DND-41 (cell line): ENCODE data around the gene PLK5.

ENCODE experiments used
- ATAC-seq: fragments of 200-7000 bp; cut with Tn5 transposase; 3 replicates; pipeline ENCODE4 v1.9.1; 2021; ENCODE audit warnings: low read depth; ENCODE audit not compliant: insufficient read depth
- DNase-seq: peaks from one replicate; pipeline ENCODE4 v3.0.0-alpha.2; 2020
- H2AFZ ChIP-seq: 2 replicates; pipeline ENCODE4 v1.6.0; 2012; ENCODE audit warnings: low read depth, low read length
- H3K27ac ChIP-seq: 2 replicates; pipeline ENCODE4 v1.5.1; 2012; ENCODE audit warnings: low read length, inconsistent platforms
- H3K27me3 ChIP-seq: fragments of 200-600 bp; sonication (generic); 2 replicates; pipeline ENCODE4 v1.6.0; 2012; ENCODE audit warnings: low read length, mild to moderate bottlenecking, inconsistent platforms; ENCODE audit not compliant: insufficient read depth, poor library complexity
- H3K36me3 ChIP-seq: 2 replicates; pipeline ENCODE4 v1.5.1; 2012; ENCODE audit warnings: low read length, inconsistent platforms; ENCODE audit not compliant: insufficient read depth
- H3K4me1 ChIP-seq: 2 replicates; pipeline ENCODE4 v1.5.1; 2012; ENCODE audit warnings: mild to moderate bottlenecking, low read length; ENCODE audit not compliant: insufficient read depth
- H3K4me2 ChIP-seq: 2 replicates; pipeline ENCODE4 v1.6.0; 2012; ENCODE audit warnings: mild to moderate bottlenecking, moderate library complexity, low read length, inconsistent platforms; ENCODE audit not compliant: insufficient read depth
- H3K4me3 ChIP-seq, 2 experiments: fragments of 200-600 bp in 1 of 2; shearing (Covaris generic) in 1 of 2; 2 replicates each; pipeline ENCODE4 v1.5.1; 2012 to 2016; ENCODE audit warnings: inconsistent platforms in 2 of 2, low read length in 2 of 2, mild to moderate bottlenecking in 2 of 2, low read depth in 1 of 2, moderate library complexity in 1 of 2
- H3K79me2 ChIP-seq: 2 replicates; pipeline ENCODE4 v1.6.0; 2012; ENCODE audit warnings: low read length, inconsistent platforms; ENCODE audit not compliant: insufficient read depth
- H3K9ac ChIP-seq: 2 replicates; pipeline ENCODE4 v1.6.0; 2012; ENCODE audit warnings: low read depth, mild to moderate bottlenecking, inconsistent platforms, low read length, moderate library complexity
- H3K9me3 ChIP-seq: 2 replicates; pipeline ENCODE4 v1.5.1; 2012; ENCODE audit warnings: low read length, moderate library complexity, mild to moderate bottlenecking, inconsistent platforms; ENCODE audit not compliant: insufficient read depth, severe bottlenecking
- H4K20me1 ChIP-seq: 2 replicates; pipeline ENCODE4 v1.6.0; 2012; ENCODE audit warnings: low read length; ENCODE audit not compliant: insufficient read depth
- CTCF ChIP-seq: IDR thresholded peaks from 2 replicates; pipeline ENCODE4 v1.5.1; 2012; ENCODE audit warnings: borderline replicate concordance, low read length, moderate library complexity, mild to moderate bottlenecking; ENCODE audit not compliant: poor library complexity, severe bottlenecking; ENCODE audit errors: extremely low read depth
- EZH2 ChIP-seq: IDR thresholded peaks from 3 replicates; pipeline ENCODE4 v1.6.1; 2012; ENCODE audit warnings: borderline replicate concordance, low read depth, mild to moderate bottlenecking, moderate library complexity, low read length, inconsistent platforms; ENCODE audit not compliant: severe bottlenecking

PLK5 gene

GRCh38 chr19:1482361-1483130 is 41.3 kb upstream of the PLK5 start:
- Histone ChIP-seq H2AFZ (no peak overlapping the region), H3K9ac (no peak overlapping the region), H3K4me2 (no peak overlapping the region), H3K27me3 (no peaks in the 10 kb centered on the region), H3K27ac (no peak overlapping the region), H3K36me3 (peaks cover under 1% of the 10 kb centered on the region; the same call in 1 of the 2 replicates), H3K4me3 (no peak overlapping the region), H3K9me3 (no peaks in the 10 kb centered on the region), H3K4me1 (peaks cover 17% of the 10 kb centered on the region), H3K79me2 (peaks cover 15% of the 10 kb centered on the region), H4K20me1 (peaks cover 8% of the 10 kb centered on the region)
- DNase-seq (no peak), ATAC-seq (no peak)
- no peak for TF ChIP-seq CTCF
- no peak for TF ChIP-seq EZH2

GRCh38 chr19:1483131-1483978 is 40.5 kb upstream of the PLK5 start:
- Histone ChIP-seq H3K9ac (no peak overlapping the region), H4K20me1 (peaks cover 3% of the 10 kb centered on the region; the same call in 1 of the 2 replicates), H3K4me2 (no peak overlapping the region), H3K79me2 (peaks cover 7% of the 10 kb centered on the region), H3K4me1 (peaks cover 9% of the 10 kb centered on the region), H3K4me3 (no peak overlapping the region), H3K36me3 (no peaks in the 10 kb centered on the region; the same call in 1 of the 2 replicates), H3K27ac (no peak overlapping the region), H3K9me3 (no peaks in the 10 kb centered on the region), H3K27me3 (no peaks in the 10 kb centered on the region), H2AFZ (no peak overlapping the region)
- TF ChIP-seq EZH2 (no peak), CTCF (no peak)
- DNase-seq (no peak), ATAC-seq (no peak)

GRCh38 chr19:1483979-1484428 is 39.9 kb upstream of the PLK5 start:
- ATAC-seq, result no peak
- H3K4me3 ChIP-seq, result no peak overlapping the region
- H3K4me2 ChIP-seq, result no peak overlapping the region
- TF ChIP-seq CTCF (no peak), EZH2 (no peak)
- no peak overlapping the region for H3K27ac ChIP-seq
- H3K9me3 ChIP-seq, result no peaks in the 10 kb centered on the region
- H3K9ac ChIP-seq, result no peak overlapping the region
- no peaks in the 10 kb centered on the region for H3K27me3 ChIP-seq
- peaks cover 12% of the 10 kb centered on the region for H3K4me1 ChIP-seq
- H3K36me3 ChIP-seq, result no peaks in the 10 kb centered on the region
- H4K20me1 ChIP-seq, result no peaks in the 10 kb centered on the region
- H3K79me2 ChIP-seq, result peaks cover under 1% of the 10 kb centered on the region
- no peak for DNase-seq
- H2AFZ ChIP-seq, result no peak overlapping the region
